HUES64 (cell line): ENCODE data around the gene CFAP97.

Experiments used
- H3K27ac ChIP-seq: 2 replicates; pipeline ENCODE4 v1.7.0; 2013; ENCODE audit warnings: low read depth, low read length, inconsistent platforms
- H3K27me3 ChIP-seq: 2 replicates; pipeline ENCODE4 v1.6.1; 2013; ENCODE audit warnings: mild to moderate bottlenecking, low read length; ENCODE audit not compliant: insufficient read depth
- H3K36me3 ChIP-seq: 2 replicates; pipeline ENCODE4 v1.6.1; 2013; ENCODE audit warnings: mild to moderate bottlenecking, low read length; ENCODE audit not compliant: insufficient read depth
- H3K4me1 ChIP-seq: 2 replicates; pipeline ENCODE4 v1.6.1; 2013; ENCODE audit warnings: mild to moderate bottlenecking, low read length, moderate library complexity; ENCODE audit not compliant: insufficient read depth
- H3K4me3 ChIP-seq: 2 replicates; pipeline ENCODE4 v1.5.1; 2013; ENCODE audit warnings: mild to moderate bottlenecking, low read length, moderate library complexity
- H3K9ac ChIP-seq: 2 replicates; pipeline ENCODE4 v1.6.1; 2013; ENCODE audit warnings: mild to moderate bottlenecking, low read depth, low read length
- H3K9me3 ChIP-seq: 2 replicates; pipeline ENCODE4 v1.6.1; 2013; ENCODE audit warnings: low read depth, low read length; ENCODE audit not compliant: insufficient read depth
- WGBS: fragments of 150-250, 120-280 bp; methylation state at CpG from one replicate; pipeline ENCODE4 v1.1.7; 2013; ENCODE audit warnings: missing lambda C conversion rate; 5-methylcytosine and 5-hydroxymethylcytosine counted together

CFAP97 gene

GRCh38 chr4:185117300-185117934 lies 86.4 kb downstream of the CFAP97 start:
- H3K36me3 ChIP-seq: no peaks in the 10 kb centered on the region
- H3K4me1 ChIP-seq: peaks cover 29% of the 10 kb centered on the region
- no peak overlapping the region for H3K9ac ChIP-seq
- H3K9me3 ChIP-seq: no peaks in the 10 kb centered on the region
- H3K27ac ChIP-seq: no peak overlapping the region
- no peak overlapping the region for H3K4me3 ChIP-seq
- no peaks in the 10 kb centered on the region for H3K27me3 ChIP-seq
- WGBS: 86% methylated on average over 6 of the region's 7 CpGs

GRCh38 chr4:185115827-185116232 lies 88.0 kb downstream of the CFAP97 start:
- WGBS: 61% methylated on average over 9 of the region's 9 CpGs
- Histone ChIP-seq H3K36me3 (no peaks in the 10 kb centered on the region), H3K4me1 (peaks cover 28% of the 10 kb centered on the region), H3K9ac (no peak overlapping the region), H3K9me3 (no peaks in the 10 kb centered on the region), H3K27me3 (no peaks in the 10 kb centered on the region), H3K4me3 (no peak overlapping the region), H3K27ac (no peak overlapping the region; the same call in 1 of the 2 replicates)

GRCh38 chr4:185113340-185113739 lies 90.5 kb downstream of the CFAP97 start:
- WGBS: 100% methylated on average over 2 of the region's 2 CpGs
- H3K9ac ChIP-seq: no peak overlapping the region
- no peak overlapping the region for H3K27ac ChIP-seq
- no peaks in the 10 kb centered on the region for H3K9me3 ChIP-seq
- no peaks in the 10 kb centered on the region for H3K27me3 ChIP-seq
- H3K4me3 ChIP-seq: no peak overlapping the region
- H3K4me1 ChIP-seq: peaks cover 29% of the 10 kb centered on the region
- no peaks in the 10 kb centered on the region for H3K36me3 ChIP-seq

- no peaks in the 10 kb centered on the region for H3K36me3 ChIP-seq
- H3K27me3 ChIP-seq: no peaks in the 10 kb centered on the region
- no peak overlapping the region for H3K27ac ChIP-seq
- no peaks in the 10 kb centered on the region for H3K9me3 ChIP-seq
- H3K4me3 ChIP-seq: no peak overlapping the region
- H3K9ac ChIP-seq: no peak overlapping the region
- H3K4me1 ChIP-seq: peaks cover 39% of the 10 kb centered on the region
- WGBS: 87% methylated on average over 2 of the region's 2 CpGs
These were observed 91.7 kb downstream of the CFAP97 start for GRCh38 chr4:185112104-185112503.

- Histone ChIP-seq H3K27me3 (no peaks in the 10 kb centered on the region), H3K36me3 (no peaks in the 10 kb centered on the region), H3K9me3 (no peaks in the 10 kb centered on the region), H3K4me1 (peaks cover 39% of the 10 kb centered on the region), H3K4me3 (no peak overlapping the region), H3K27ac (peak overlapping the region; percentile 91), H3K9ac (no peak overlapping the region)
- 85% methylated on average over 9 of the region's 11 CpGs for WGBS
These were observed 93.4 kb downstream of the CFAP97 start for GRCh38 chr4:185110375-185110823.

- no peaks in the 10 kb centered on the region for H3K9me3 ChIP-seq
- H3K27me3 ChIP-seq: no peaks in the 10 kb centered on the region
- H3K36me3 ChIP-seq: no peaks in the 10 kb centered on the region
- H3K9ac ChIP-seq: no peak overlapping the region
- no peak overlapping the region for H3K4me3 ChIP-seq
- H3K27ac ChIP-seq: peak overlapping the region; percentile 91; the same call in 1 of the 2 replicates
- peaks cover 39% of the 10 kb centered on the region for H3K4me1 ChIP-seq
These were observed 94.1 kb downstream of the CFAP97 start for GRCh38 chr4:185109736-185110135.
